H9 (cell line): ENCODE measurements around the gene LILRB3. TPM values are rescaled to one million over a fixed set of nuclear protein-coding genes. Genes with fewer than 3 reads are reported as not detected.

ENCODE experiments used
- DNase-seq: peaks from one replicate; pipeline ENCODE4 v3.0.0-alpha.2; 2017
- H2AFZ ChIP-seq: one replicate; pipeline ENCODE4 v1.6.1; 2013; ENCODE audit warnings: mild to moderate bottlenecking, low read length, control low read depth, moderate library complexity
- H2AK5ac ChIP-seq: 2 replicates; pipeline ENCODE4 v1.6.1; 2013; ENCODE audit warnings: low read length, control low read depth, mixed read lengths; ENCODE audit not compliant: insufficient read length
- H2BK120ac ChIP-seq: one replicate; pipeline ENCODE4 v1.6.1; 2013; ENCODE audit warnings: low read depth, mild to moderate bottlenecking, low read length, control low read depth, inconsistent platforms; ENCODE audit not compliant: poor library complexity, severe bottlenecking
- H2BK12ac ChIP-seq: 2 replicates; pipeline ENCODE4 v1.6.1; 2013; ENCODE audit warnings: low read length, control low read depth, mixed read lengths, low read depth; ENCODE audit not compliant: insufficient read length
- H2BK15ac ChIP-seq: 2 replicates; pipeline ENCODE4 v1.6.1; 2013; ENCODE audit warnings: low read depth, low read length, control low read depth
- H2BK20ac ChIP-seq: one replicate; pipeline ENCODE4 v1.6.1; 2013; ENCODE audit warnings: low read depth, mild to moderate bottlenecking, low read length, control low read depth, inconsistent platforms; ENCODE audit not compliant: poor library complexity, severe bottlenecking
- H2BK5ac ChIP-seq: 2 replicates; pipeline ENCODE4 v1.6.1; 2013; ENCODE audit warnings: low read length, control low read depth, mixed read lengths; ENCODE audit not compliant: insufficient read length
- H3K14ac ChIP-seq: 2 replicates; pipeline ENCODE4 v1.6.1; 2013; ENCODE audit warnings: low read length, control low read depth; ENCODE audit not compliant: insufficient read depth
- H3K18ac ChIP-seq: 2 replicates; pipeline ENCODE4 v1.6.1; 2013; ENCODE audit warnings: low read depth, mild to moderate bottlenecking, mixed read lengths, low read length, control low read depth; ENCODE audit not compliant: insufficient read length
- H3K23ac ChIP-seq: 2 replicates; pipeline ENCODE4 v1.6.1; 2013; ENCODE audit warnings: low read length, control low read depth, mixed read lengths, low read depth; ENCODE audit not compliant: insufficient read length
- H3K23me2 ChIP-seq: 2 replicates; pipeline ENCODE4 v1.6.1; 2013; ENCODE audit warnings: low read depth, mild to moderate bottlenecking, mixed read lengths, low read length, control low read depth; ENCODE audit not compliant: insufficient read length, poor library complexity, severe bottlenecking
- H3K27ac ChIP-seq: 2 replicates; pipeline ENCODE4 v1.5.1; 2013; ENCODE audit warnings: low read length, control low read depth, mixed read lengths, low read depth; ENCODE audit not compliant: insufficient read length
- H3K27me3 ChIP-seq: 2 replicates; pipeline ENCODE4 v1.6.1; 2013; ENCODE audit warnings: low read length, control low read depth, inconsistent platforms; ENCODE audit not compliant: insufficient read depth
- H3K4ac ChIP-seq: 2 replicates; pipeline ENCODE4 v1.6.1; 2013; ENCODE audit warnings: low read depth, mild to moderate bottlenecking, control low read depth, inconsistent platforms, low read length, moderate library complexity
- H3K4me1 ChIP-seq: 2 replicates; pipeline ENCODE4 v1.6.1; 2013; ENCODE audit warnings: low read length, control low read depth, inconsistent platforms; ENCODE audit not compliant: insufficient read depth
- H3K4me2 ChIP-seq: 2 replicates; pipeline ENCODE4 v1.6.1; 2013; ENCODE audit warnings: low read length, control low read depth, mixed read lengths; ENCODE audit not compliant: insufficient read length, insufficient read depth
- H3K56ac ChIP-seq: 2 replicates; pipeline ENCODE4 v1.6.1; 2013; ENCODE audit warnings: low read depth, mild to moderate bottlenecking, mixed read lengths, low read length, control low read depth; ENCODE audit not compliant: insufficient read length
- H3K79me1 ChIP-seq: 2 replicates; pipeline ENCODE4 v1.6.1; 2013; ENCODE audit warnings: low read depth, mild to moderate bottlenecking, moderate library complexity, low read length, control low read depth, inconsistent platforms; ENCODE audit not compliant: insufficient read depth, poor library complexity, severe bottlenecking
- H3K79me2 ChIP-seq: 2 replicates; pipeline ENCODE4 v1.6.1; 2013; ENCODE audit warnings: low read length, control low read depth, inconsistent platforms; ENCODE audit not compliant: insufficient read depth
- H3K9ac ChIP-seq: 2 replicates; pipeline ENCODE4 v1.6.1; 2013; ENCODE audit warnings: low read length, control low read depth, mixed read lengths; ENCODE audit not compliant: insufficient read length; ENCODE audit errors: extremely low read depth
- H3K9me3 ChIP-seq: one replicate; pipeline ENCODE4 v1.6.1; 2013; ENCODE audit warnings: low read depth, low read length, inconsistent platforms; ENCODE audit not compliant: control insufficient read depth
- H3T11ph ChIP-seq: one replicate; pipeline ENCODE4 v1.6.1; 2013; ENCODE audit warnings: mild to moderate bottlenecking, low read length, control low read depth, inconsistent platforms
- H4K20me1 ChIP-seq: one replicate; pipeline ENCODE4 v1.6.1; 2013; ENCODE audit not compliant: control insufficient read depth, insufficient read length, insufficient read depth
- H4K5ac ChIP-seq: 2 replicates; pipeline ENCODE4 v1.6.1; 2013; ENCODE audit warnings: low read depth, mild to moderate bottlenecking, mixed read lengths, low read length, control low read depth; ENCODE audit not compliant: insufficient read length
- H4K8ac ChIP-seq: replicated peaks from 2 replicates; pipeline ENCODE4 v1.6.1; 2013; ENCODE audit warnings: low read length, control low read depth, mixed read lengths, low read depth; ENCODE audit not compliant: insufficient read length
- H4K91ac ChIP-seq: 2 replicates; pipeline ENCODE4 v1.6.1; 2013; ENCODE audit warnings: low read depth, mild to moderate bottlenecking, moderate library complexity, mixed read lengths, low read length, control low read depth; ENCODE audit not compliant: insufficient read length
- H3K27ac Mint-ChIP-seq, 3 experiments: 2 replicates in 2 of 3; 3 replicates in 1 of 3; pipeline ENCODE4 v1.8.0; 2020 to 2021; ENCODE audit warnings: mixed read lengths in 3 of 3, mild to moderate bottlenecking in 1 of 3, moderate library complexity in 1 of 3
- H3K27me3 Mint-ChIP-seq: 2 replicates; pipeline ENCODE4 v1.8.0; 2021; ENCODE audit warnings: low read depth, mild to moderate bottlenecking, moderate library complexity, mixed read lengths
- H3K36me3 Mint-ChIP-seq, 3 experiments: 2 replicates in 2 of 3; 3 replicates in 1 of 3; pipeline ENCODE4 v1.8.0; 2020 to 2021; ENCODE audit warnings: low read depth in 3 of 3, mixed read lengths in 3 of 3; ENCODE audit not compliant: insufficient read depth in 1 of 3
- H3K4me1 Mint-ChIP-seq, 2 experiments: 2 replicates each; pipeline ENCODE4 v1.8.0; 2020; ENCODE audit warnings: mixed read lengths in 2 of 2
- H3K4me3 Mint-ChIP-seq, 2 experiments: 2 replicates in 1 of 2; 3 replicates in 1 of 2; pipeline ENCODE4 v1.8.0; 2020 to 2021; ENCODE audit warnings: mild to moderate bottlenecking in 2 of 2, mixed read lengths in 2 of 2, moderate library complexity in 1 of 2
- H3K9me3 Mint-ChIP-seq, 2 experiments: 2 replicates in 1 of 2; 3 replicates in 1 of 2; pipeline ENCODE4 v1.8.0; 2020; ENCODE audit warnings: mild to moderate bottlenecking in 2 of 2, mixed read lengths in 2 of 2, moderate library complexity in 1 of 2
- CTCF ChIP-seq: fragments of 200-600 bp; sonication (generic); conservative IDR thresholded peaks from 3 replicates; pipeline ENCODE4 v1.8.0; 2021; ENCODE audit warnings: antibody characterized with exemption, mild to moderate bottlenecking
- WGBS: extraction: QIAGEN DNeasy Blood & Tissue Kit; methylation state at CpG from one replicate; pipeline ENCODE4 v1.1.7; 2013; ENCODE audit warnings: missing lambda C conversion rate, low lambda C conversion rate, mixed read lengths; ENCODE audit not compliant: insufficient read length; ENCODE audit errors: extremely low coverage; 5-methylcytosine and 5-hydroxymethylcytosine counted together
- total RNA-seq: library from RNA; stranded (reverse); gene quantifications from 2 replicates; pipeline ENCODE4 v1.2.1, GENCODE V29; 2021

Gene LILRB3
- total RNA-seq, 1 experiment from 2014 or later: not detected

GRCh38 chr19:54191811-54192453, 30.9 kb downstream of the LILRB3 start:
- no peak overlapping the region for H3K18ac ChIP-seq
- no peak overlapping the region for H2BK5ac ChIP-seq
- H3K23ac ChIP-seq: no peak overlapping the region
- peak overlapping the region; percentile 89 for H3K4me2 ChIP-seq
- H3K9me3 ChIP-seq: no peaks in the 10 kb centered on the region
- H3K4me3 Mint-ChIP-seq: peak overlapping the region; percentile 87 to 93
- TF ChIP-seq CTCF: no peak
- H3K56ac ChIP-seq: no peak overlapping the region
- H3T11ph ChIP-seq: no peak overlapping the region
- no peaks in the 10 kb centered on the region for H3K79me2 ChIP-seq
- H3K4me1 ChIP-seq: peaks cover 3% of the 10 kb centered on the region; the same call in 1 of the 2 replicates
- H3K79me1 ChIP-seq: no peaks in the 10 kb centered on the region
- H4K91ac ChIP-seq: no peak overlapping the region
- no CpG with 5 or more reads among the region's 19 CpGs for WGBS
- no peak overlapping the region; the same call in 1 of the 2 replicates for H3K14ac ChIP-seq
- no peaks in the 10 kb centered on the region for H3K27me3 Mint-ChIP-seq
- no peak overlapping the region for H2BK120ac ChIP-seq
- no peaks in the 10 kb centered on the region for H3K27me3 ChIP-seq
- H3K36me3 Mint-ChIP-seq: peaks cover 25 to 50% (median 48%) of the 10 kb centered on the region in 3 experiments
- H4K8ac ChIP-seq: no peak overlapping the region
- H3K9me3 Mint-ChIP-seq: no peaks in the 10 kb centered on the region
- H4K20me1 ChIP-seq: peaks cover 3% of the 10 kb centered on the region
- no peak for DNase-seq
- no peak overlapping the region for H4K5ac ChIP-seq
- no peak overlapping the region for H2BK12ac ChIP-seq
- no peak overlapping the region for H2AK5ac ChIP-seq
- no peak overlapping the region for H2BK20ac ChIP-seq
- H3K4ac ChIP-seq: no peak overlapping the region
- no peak overlapping the region for H3K27ac ChIP-seq
- H3K9ac ChIP-seq: peak overlapping the region; percentile 71
- peaks cover 11% of the 10 kb centered on the region for H3K23me2 ChIP-seq
- peaks cover 13 to 28% of the 10 kb centered on the region in 2 experiments for H3K4me1 Mint-ChIP-seq
- H2BK15ac ChIP-seq: no peak overlapping the region
- H2AFZ ChIP-seq: no peak overlapping the region
- H3K27ac Mint-ChIP-seq: peak overlapping the region; percentile 55 to 96 (median 72); a peak in 5 of 7 replicates
